ENCODE data around the gene PTPRO.
A peak's percentile ranks its signal among the peaks of the same experiment; 100 is the strongest.

PTPRO gene

DNA sequence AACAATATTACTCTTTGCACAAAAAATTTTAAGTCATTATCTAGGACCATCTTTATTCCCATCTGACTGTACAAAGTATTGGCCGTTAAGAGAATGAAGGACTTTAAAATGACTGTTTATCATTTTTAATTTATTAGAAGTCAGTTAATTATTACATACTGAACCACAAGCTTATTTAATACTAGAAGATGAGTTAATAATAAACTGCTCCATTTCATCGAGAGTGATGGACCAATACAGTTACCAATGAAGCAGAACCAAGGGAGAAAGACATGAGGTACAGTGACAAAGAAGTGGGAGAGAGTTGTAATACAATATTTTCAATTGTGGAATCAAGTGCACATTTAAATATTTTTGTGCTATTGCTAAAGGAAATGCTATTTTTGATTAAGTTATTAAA, 83.3 kb downstream of the PTPRO start:
- no peak overlapping the region for H3K4me3 ChIP-seq (replicated peaks in 1 of 2; ENCODE audit: low read depth in 2 of 2, low read length in 2 of 2)
- no peak for DNase-seq (ENCODE audit: low read depth in 2 of 2)
- TF ChIP-seq CTCF (IDR thresholded peaks at IDR 0.05; ENCODE audit: low read depth, low read length): no peak

DNA sequence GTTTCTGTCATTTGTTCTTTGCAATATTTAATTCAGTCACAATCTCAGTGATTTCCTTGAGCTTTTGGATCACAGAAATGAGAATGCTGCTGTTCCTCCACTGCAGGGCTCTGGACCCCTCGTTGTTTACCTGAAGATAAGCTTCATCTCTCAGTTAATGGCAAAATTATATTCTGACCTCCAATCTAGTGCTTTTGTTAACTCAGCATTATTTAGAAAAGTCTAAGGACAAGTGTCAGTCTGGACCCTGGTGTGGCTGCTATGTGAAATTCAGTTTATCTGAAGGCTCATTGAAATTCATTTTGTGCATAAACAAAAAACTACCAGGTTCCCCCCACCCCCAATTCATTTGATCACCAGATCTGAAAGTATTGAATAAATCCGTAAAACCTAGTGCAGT, 84.7 kb downstream of the PTPRO start:
- no peak for DNase-seq (ENCODE audit: low read depth in 2 of 2)
- H3K4me3 ChIP-seq (replicated peaks in 1 of 2; ENCODE audit: low read depth in 2 of 2, low read length in 2 of 2): no peak overlapping the region
- TF ChIP-seq CTCF (IDR thresholded peaks at IDR 0.05; ENCODE audit: low read depth, low read length): no peak

- TF ChIP-seq CTCF (IDR thresholded peaks at IDR 0.05; ENCODE audit: low read depth, low read length): no peak
- H3K4me3 ChIP-seq (replicated peaks in 1 of 2; ENCODE audit: low read depth in 2 of 2, low read length in 2 of 2): no peak overlapping the region
- DNase-seq (ENCODE audit: low read depth in 2 of 2): no peak
Observed at GRCh38 chr12:15411842-15412241, 89.5 kb downstream of the PTPRO start.

DNA sequence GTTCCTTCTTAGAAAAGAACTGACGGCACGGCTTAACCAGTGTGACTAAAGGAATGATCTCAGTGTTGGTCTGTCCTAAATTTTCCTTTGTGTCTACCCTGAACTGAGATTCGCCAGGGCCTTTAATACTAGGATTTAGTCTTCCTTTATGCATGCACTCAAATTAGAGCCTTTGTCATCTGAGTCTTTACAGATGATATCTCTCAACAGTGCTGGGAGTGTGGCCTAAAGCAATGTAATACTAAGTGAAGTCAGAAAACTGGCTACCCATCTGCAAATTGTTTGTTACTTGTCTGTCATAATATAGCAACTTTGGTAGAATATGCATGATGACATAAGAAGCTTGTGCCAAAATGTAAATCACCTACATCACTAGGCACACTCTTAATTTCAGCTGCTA, 95.4 kb downstream of the PTPRO start:
- H3K4me3 ChIP-seq (replicated peaks in 1 of 2; ENCODE audit: low read depth in 2 of 2, low read length in 2 of 2): no peak overlapping the region
- no peak for TF ChIP-seq CTCF (IDR thresholded peaks at IDR 0.05; ENCODE audit: low read depth, low read length)
- no peak for DNase-seq (ENCODE audit: low read depth in 2 of 2)

DNA sequence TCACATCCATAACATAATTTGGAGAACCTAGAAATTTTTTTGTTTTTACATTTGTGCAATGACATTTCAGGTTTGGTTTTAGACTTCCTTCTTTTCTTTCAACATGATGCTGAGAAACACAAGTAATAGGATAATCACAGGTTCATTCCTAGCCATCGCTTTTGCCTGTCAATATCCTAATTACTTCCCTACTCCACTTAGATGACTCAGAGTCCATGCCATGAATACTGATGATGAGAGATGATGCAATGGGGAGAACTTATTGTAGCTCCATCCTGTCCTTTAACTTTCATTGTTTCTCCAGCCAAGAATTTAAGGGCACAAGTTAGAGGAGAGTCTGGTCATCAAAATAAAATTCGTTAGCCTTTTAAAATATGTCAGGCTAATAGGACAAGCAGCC, 101.3 kb downstream of the PTPRO start:
- no peak for TF ChIP-seq CTCF (IDR thresholded peaks at IDR 0.05; ENCODE audit: low read depth, low read length)
- peak in 1 of 2 donors; percentile 51 for DNase-seq (ENCODE audit: low read depth in 2 of 2)
- H3K4me3 ChIP-seq (replicated peaks in 1 of 2; ENCODE audit: low read depth in 2 of 2, low read length in 2 of 2): no peak overlapping the region

DNA sequence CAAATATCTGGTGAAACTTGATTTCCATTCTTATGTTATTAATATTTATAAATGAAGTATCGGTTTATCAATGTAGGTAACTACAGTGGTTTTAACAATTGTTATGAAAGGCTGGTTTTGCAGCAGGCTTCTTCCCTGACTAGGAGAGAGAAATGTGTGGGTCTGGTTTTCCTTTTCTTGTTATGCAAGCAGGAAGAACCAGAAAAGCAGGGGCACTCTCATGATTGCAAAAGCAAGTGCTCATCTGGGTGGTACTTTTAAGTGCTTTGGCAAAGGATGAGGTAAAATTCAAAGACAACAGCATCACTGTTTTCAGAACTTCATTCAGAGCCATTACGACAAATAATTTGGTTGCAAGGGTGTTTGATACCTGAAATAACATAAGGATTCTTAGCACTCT, 105.6 kb downstream of the PTPRO start:
- no peak overlapping the region for H3K4me3 ChIP-seq (replicated peaks in 1 of 2; ENCODE audit: low read depth in 2 of 2, low read length in 2 of 2)
- DNase-seq (ENCODE audit: low read depth in 2 of 2): no peak
- no peak for TF ChIP-seq CTCF (IDR thresholded peaks at IDR 0.05; ENCODE audit: low read depth, low read length)

DNA sequence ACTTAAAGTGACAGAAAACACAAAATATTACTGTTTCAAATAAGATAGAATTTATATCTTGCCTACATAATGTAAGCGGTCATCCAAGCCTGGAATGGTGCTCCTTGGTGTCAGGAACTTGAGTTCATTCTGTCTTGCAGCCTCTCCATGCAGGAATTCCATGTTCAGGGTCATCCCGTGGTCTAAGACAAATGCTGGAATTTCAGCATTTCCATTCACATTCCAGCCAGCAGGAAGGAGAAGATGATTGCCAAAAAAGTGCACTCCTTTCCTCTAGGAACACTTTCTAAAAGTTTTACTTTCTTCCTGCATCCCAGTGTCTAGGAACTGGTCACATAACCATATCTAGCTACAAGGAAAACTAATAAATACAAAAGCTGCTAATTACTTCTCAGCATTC, 106.3 kb downstream of the PTPRO start:
- H3K4me3 ChIP-seq (replicated peaks in 1 of 2; ENCODE audit: low read depth in 2 of 2, low read length in 2 of 2): no peak overlapping the region
- no peak for DNase-seq (ENCODE audit: low read depth in 2 of 2)
- TF ChIP-seq CTCF (IDR thresholded peaks at IDR 0.05; ENCODE audit: low read depth, low read length): no peak
